ENCODE results near the gene MARK4.

MARK4 gene

DNA sequence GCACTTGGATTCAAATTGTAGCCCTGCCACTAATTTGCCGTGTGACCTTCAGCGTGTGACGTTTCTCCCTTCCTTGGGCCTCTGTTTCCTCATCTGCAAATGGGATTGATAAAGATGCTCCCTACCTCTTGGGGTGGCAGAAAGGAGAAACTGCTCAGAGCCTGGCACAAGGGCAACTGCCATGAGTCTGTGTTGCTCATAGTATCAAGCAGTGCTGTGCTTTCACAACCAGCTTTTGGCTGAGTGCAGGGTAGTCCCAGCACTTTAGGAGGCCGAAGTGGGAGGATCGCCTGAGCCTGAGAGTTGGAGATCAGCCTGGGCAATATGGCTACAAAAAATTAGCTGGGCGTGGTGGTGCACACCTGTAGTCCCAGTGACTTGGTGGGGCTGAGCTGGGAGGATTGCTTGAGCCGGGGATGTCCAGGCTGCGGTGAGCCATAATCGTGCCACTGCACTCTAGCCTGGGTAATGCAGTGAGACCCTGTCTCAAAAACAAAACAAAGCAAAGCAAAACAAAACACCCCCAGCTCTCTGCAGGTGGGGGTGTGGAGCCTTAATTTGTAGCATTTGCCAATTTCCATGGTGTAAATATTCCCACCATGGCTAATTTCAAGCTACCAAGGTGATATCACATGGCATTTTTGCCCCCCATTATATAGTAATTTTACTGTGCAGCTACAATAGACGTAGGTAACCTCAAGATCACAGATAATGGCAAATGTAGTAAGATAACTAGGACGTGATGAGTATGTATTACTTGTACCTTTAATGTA is 1.6 kb upstream of the MARK4 start:
- no peak for TF ChIP-seq CTCF (conservative IDR thresholded peaks at IDR 0.05; ENCODE audit: control insufficient read depth, insufficient read depth, low read depth, low read length)
- no peak overlapping the region for H3K4me3 ChIP-seq (ENCODE audit: control insufficient read depth, low read depth, low read length)
- DNase-seq (ENCODE audit: low read depth): no peak

DNA sequence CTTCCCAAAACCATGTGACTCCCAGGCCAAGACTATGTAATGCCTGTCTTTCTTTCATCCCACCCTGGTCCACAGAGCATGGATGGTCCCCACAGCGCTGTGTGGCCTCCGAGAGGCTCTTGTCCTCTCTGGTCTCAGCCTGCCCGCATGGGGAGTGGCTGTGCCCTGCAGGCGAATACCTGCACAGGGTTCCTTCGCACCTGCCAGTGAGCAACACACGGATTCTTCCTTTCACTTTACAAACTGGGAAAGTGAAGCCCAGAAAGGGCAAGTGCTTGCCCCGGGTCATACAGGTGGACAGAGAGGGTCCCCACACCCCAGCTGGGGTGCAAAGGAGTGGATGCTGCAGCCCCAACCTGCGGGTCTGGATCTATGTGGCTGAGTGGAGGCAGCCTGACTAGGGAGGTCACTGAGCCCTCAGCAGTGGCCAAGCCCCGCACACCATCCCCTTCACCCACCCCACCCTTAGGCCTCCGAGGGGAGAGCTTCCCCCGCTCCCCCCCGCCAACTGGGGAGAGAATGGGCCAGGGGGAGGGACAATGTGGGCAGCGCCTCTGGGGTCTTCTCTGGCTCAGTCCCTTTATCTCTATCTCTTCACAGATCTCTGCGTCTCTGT is 747 bp upstream of the MARK4 start:
- no peak for TF ChIP-seq CTCF (conservative IDR thresholded peaks at IDR 0.05; ENCODE audit: control insufficient read depth, insufficient read depth, low read depth, low read length)
- DNase-seq (ENCODE audit: low read depth): no peak
- H3K4me3 ChIP-seq (ENCODE audit: control insufficient read depth, low read depth, low read length): peak overlapping the region; percentile 60

- peak overlapping the region; percentile 73 for H3K4me3 ChIP-seq (ENCODE audit: control insufficient read depth, low read depth, low read length)
- no peak for DNase-seq (ENCODE audit: low read depth)
- no peak for TF ChIP-seq CTCF (conservative IDR thresholded peaks at IDR 0.05; ENCODE audit: control insufficient read depth, insufficient read depth, low read depth, low read length)
These were observed 632 bp downstream of the MARK4 start for GRCh38 chr19:45251452-45252354.

DNA sequence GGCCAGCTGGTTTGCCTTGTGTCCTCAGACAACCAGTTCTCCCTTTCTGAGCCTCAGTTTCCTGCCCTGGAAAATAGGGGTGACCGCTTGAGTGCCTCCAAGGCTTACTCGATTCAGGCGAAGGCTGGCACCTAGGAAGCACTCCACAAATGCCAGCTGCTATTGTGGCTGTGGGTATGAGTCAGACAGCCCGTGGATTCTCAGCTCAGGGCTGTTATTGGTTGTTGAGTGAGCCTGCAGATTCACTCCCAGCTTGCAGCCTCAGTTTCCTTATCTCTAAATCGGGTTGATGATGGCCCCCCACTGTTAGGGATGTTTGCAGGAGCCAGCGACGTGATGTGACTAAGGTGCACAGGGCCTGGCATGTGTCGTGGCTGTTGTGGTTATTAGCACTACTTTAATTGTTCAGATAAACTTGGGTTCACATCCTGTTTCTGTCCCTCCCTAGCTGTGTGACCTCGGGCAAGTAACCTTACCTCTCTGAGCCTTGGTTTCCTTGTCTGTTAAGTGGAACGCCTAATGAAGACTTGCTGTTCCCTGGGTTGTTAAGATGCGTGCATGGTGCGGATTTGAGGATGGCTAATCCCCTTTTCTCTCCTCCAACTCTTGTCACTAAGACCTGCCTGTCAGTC is 2.4 kb downstream of the MARK4 start:
- peak; percentile 25 for DNase-seq (ENCODE audit: low read depth)
- H3K4me3 ChIP-seq (ENCODE audit: control insufficient read depth, low read depth, low read length): no peak overlapping the region
- TF ChIP-seq CTCF (conservative IDR thresholded peaks at IDR 0.05; ENCODE audit: control insufficient read depth, insufficient read depth, low read depth, low read length): no peak

DNA sequence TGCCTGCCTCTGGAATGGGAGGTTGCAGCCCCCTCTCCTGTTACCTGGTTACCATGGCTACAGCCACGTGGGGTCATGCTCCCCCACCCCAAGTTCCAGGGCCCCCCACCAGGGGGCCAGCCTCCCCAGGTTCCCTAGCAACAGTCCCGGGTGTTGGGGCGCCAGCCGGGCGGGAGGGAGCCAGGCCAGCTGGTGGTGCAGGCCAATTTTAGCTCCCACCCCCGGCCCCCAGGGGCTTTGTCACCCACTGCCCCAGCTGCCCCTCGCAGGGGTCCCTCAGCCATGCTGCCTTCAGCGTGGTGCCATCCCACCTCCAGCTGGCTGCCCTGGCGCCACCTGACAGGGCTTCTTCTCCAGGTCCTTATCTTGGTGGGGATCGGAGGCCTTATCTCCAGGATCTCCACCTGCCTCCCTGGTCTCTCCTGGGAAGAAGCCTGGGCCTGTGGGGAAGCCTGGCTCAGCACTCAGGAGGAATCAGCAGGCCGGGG is 3.0 kb downstream of the MARK4 start:
- no peak for DNase-seq (ENCODE audit: low read depth)
- TF ChIP-seq CTCF (conservative IDR thresholded peaks at IDR 0.05; ENCODE audit: control insufficient read depth, insufficient read depth, low read depth, low read length): peak; percentile 14
- H3K4me3 ChIP-seq (ENCODE audit: control insufficient read depth, low read depth, low read length): no peak overlapping the region

DNA sequence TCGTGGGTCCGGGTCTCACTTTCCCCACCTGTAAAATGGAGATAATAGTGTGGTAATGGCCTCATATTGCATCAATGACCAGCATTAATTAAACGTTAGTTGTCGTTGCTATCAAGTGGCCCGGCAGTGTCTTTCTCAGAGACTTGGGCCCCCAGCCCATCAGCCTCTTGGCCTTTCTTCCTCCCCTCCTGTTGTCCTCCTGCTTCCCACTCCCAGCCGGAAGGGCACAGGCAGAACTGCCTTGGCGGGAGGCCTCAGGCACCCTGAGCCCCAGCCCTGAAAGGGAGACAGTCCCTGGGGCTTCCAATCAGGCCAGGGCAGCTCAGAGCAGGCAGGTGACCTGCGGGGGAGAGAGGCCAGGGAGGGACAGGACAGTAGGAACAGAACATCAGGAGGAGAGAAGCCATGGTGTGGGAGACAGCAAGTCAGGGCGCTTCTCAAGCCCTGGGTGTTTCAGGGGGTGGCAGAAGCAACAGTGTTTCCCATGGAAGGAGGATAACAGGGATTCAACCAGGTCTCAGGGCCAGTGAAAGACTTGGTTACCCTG is 4.6 kb downstream of the MARK4 start:
- TF ChIP-seq CTCF (conservative IDR thresholded peaks at IDR 0.05; ENCODE audit: control insufficient read depth, insufficient read depth, low read depth, low read length): no peak
- H3K4me3 ChIP-seq (ENCODE audit: control insufficient read depth, low read depth, low read length): no peak overlapping the region
- no peak for DNase-seq (ENCODE audit: low read depth)
